Esophagus muscularis mucosa (tissue), 4 donors: ENCODE results near the gene KCNQ4. TPM values are rescaled to one million over a fixed set of nuclear protein-coding genes. Genes with fewer than 3 reads are reported as not detected.

Experiments
- DNase-seq: peaks from one replicate; pipeline ENCODE4 v3.0.0-alpha.2; 2017; ENCODE audit errors: extremely low spot score
- H3K27ac ChIP-seq, 4 donors: fragments of 200-600 bp; sonication (generic); replicated peaks in 1 of 4; 1 replicate in 3 of 4; 2 replicates in 1 of 4; pipeline ENCODE4 v1.5.1; 2016 to 2019; ENCODE audit warnings: mild to moderate bottlenecking in 1 of 4
- H3K27me3 ChIP-seq, 4 donors: fragments of 200-600 bp; sonication (generic); one replicate each; pipeline versions ENCODE4 v1.5.1 to v1.6.0; 2016 to 2019
- H3K36me3 ChIP-seq, 4 donors: fragments of 200-600 bp; sonication (generic); one replicate each; pipeline ENCODE4 v1.5.1; 2016 to 2019
- H3K4me1 ChIP-seq, 4 donors: fragments of 200-600 bp; sonication (generic); one replicate each; pipeline ENCODE4 v1.5.1; 2016 to 2019
- H3K4me3 ChIP-seq, 4 donors: fragments of 200-600 bp; sonication (generic); 1 replicate in 2 of 4; 2 replicates in 2 of 4; pipeline ENCODE4 v1.5.1; 2016 to 2019; ENCODE audit warnings: mild to moderate bottlenecking in 4 of 4, moderate library complexity in 1 of 4
- H3K9me3 ChIP-seq, 4 donors: fragments of 200-600 bp; sonication (generic); 1 replicate in 3 of 4; 2 replicates in 1 of 4; pipeline ENCODE4 v1.5.1; 2016 to 2019
- CTCF ChIP-seq, 3 experiments: fragments of 200-600 bp in 2 of 3; fragments of 450-650 bp in 1 of 3; sonication (generic) in 2 of 3; IDR thresholded peaks; one replicate each; pipeline ENCODE4 v1.5.1; 2017 to 2019; ENCODE audit warnings: antibody characterized with exemption in 3 of 3, mild to moderate bottlenecking in 2 of 3, moderate library complexity in 1 of 3
- EP300 ChIP-seq: sonication (generic); formaldehyde crosslinking; IDR thresholded peaks from one replicate; pipeline ENCODE4 v1.6.1; 2017; ENCODE audit warnings: antibody characterized with exemption
- POLR2A ChIP-seq: fragments of 450-650 bp; IDR thresholded peaks from one replicate; pipeline ENCODE4 v1.6.1; 2017; ENCODE audit warnings: antibody characterized with exemption, moderate library complexity, mild to moderate bottlenecking, low read depth
- POLR2AphosphoS5 ChIP-seq, 2 donors: sonication (generic); formaldehyde crosslinking; IDR thresholded peaks; one replicate each; pipeline ENCODE4 v1.6.1; 2017; ENCODE audit warnings: antibody characterized with exemption in 2 of 2
- WGBS: methylation state at CpG from one replicate; pipeline ENCODE4 v1.1.5; 2018; 5-methylcytosine and 5-hydroxymethylcytosine counted together
- intact Hi-C: fragments of 100-400 bp; cut with DNase I; formaldehyde crosslinking; loops from one replicate; pipeline ENCODE4 v1.15.1; 2023
- total RNA-seq, 4 donors: library from RNA; depleted of rRNA; stranded (reverse); fragments of >200 nt; gene quantifications; one replicate each; pipeline versions ENCODE4 v1.1.0 to v1.2.1, GENCODE V29; 2016

KCNQ4 gene
- total RNA-seq, 4 donors from 2014 or later = 9.3 to 22.0 (median 17.1) TPM

GRCh38 chr1:40803902-40804301 lies 20.3 kb downstream of the KCNQ4 start:
- no peaks in the 10 kb centered on the region for H3K36me3 ChIP-seq
- WGBS = 69% methylated on average over 2 of the region's 2 CpGs
- peaks cover 54 to 100% (median 97%) of the 10 kb centered on the region in 4 donors for H3K4me1 ChIP-seq
- no peak for DNase-seq
- H3K4me3 ChIP-seq = no peak overlapping the region
- H3K27ac ChIP-seq = peak overlapping the region; percentile 84 to 90 (median 88)
- H3K27me3 ChIP-seq = no peaks in the 10 kb centered on the region
- intact Hi-C loops = no loop called here
- no peaks in the 10 kb centered on the region for H3K9me3 ChIP-seq
- TF ChIP-seq POLR2A = no peak
- TF ChIP-seq CTCF (IDR thresholded peaks at IDR 0.05) = no peak
- no peak for TF ChIP-seq POLR2AphosphoS5 (IDR thresholded peaks at IDR 0.05)
- TF ChIP-seq EP300 = no peak

GRCh38 chr1:40806240-40806639 lies 22.7 kb downstream of the KCNQ4 start:
- no peak for TF ChIP-seq POLR2AphosphoS5 (IDR thresholded peaks at IDR 0.05)
- no peak for TF ChIP-seq EP300
- no peak for TF ChIP-seq POLR2A
- TF ChIP-seq CTCF (IDR thresholded peaks at IDR 0.05) = no peak
- 63% methylated on average over 3 of the region's 3 CpGs for WGBS
- peaks cover 40 to 81% (median 75%) of the 10 kb centered on the region in 4 donors for H3K4me1 ChIP-seq

GRCh38 chr1:40806731-40807695 lies 23.4 kb downstream of the KCNQ4 start:
- no peaks in the 10 kb centered on the region for H3K9me3 ChIP-seq
- H3K4me3 ChIP-seq = peak overlapping the region; percentile 6 to 27 (median 21)
- WGBS = 48% methylated on average over 9 of the region's 20 CpGs
- H3K4me1 ChIP-seq = peaks cover 33 to 73% (median 67%) of the 10 kb centered on the region in 4 donors
- peak overlapping the region; percentile 46 to 90 (median 68) for H3K27ac ChIP-seq
- H3K36me3 ChIP-seq = no peaks in the 10 kb centered on the region
- TF ChIP-seq EP300 = no peak
- peak in 1 of 3 experiments; percentile 20 for TF ChIP-seq CTCF (IDR thresholded peaks at IDR 0.05)
- TF ChIP-seq POLR2AphosphoS5 (IDR thresholded peaks at IDR 0.05) = peak in 1 of 2 donors; percentile 55
- H3K27me3 ChIP-seq = no peaks in the 10 kb centered on the region
- DNase-seq = no peak
- intact Hi-C loops = no loop called here

More at GRCh38 chr1:40806240-40806639, 22.7 kb downstream of the KCNQ4 start:
- no peak for DNase-seq
- Histone ChIP-seq H3K9me3 (no peaks in the 10 kb centered on the region), H3K27ac (peak overlapping the region; percentile 46 to 90 (median 68)), H3K4me3 (no peak overlapping the region), H3K27me3 (no peaks in the 10 kb centered on the region), H3K36me3 (no peaks in the 10 kb centered on the region)
- intact Hi-C loops = no loop called here

DNA sequence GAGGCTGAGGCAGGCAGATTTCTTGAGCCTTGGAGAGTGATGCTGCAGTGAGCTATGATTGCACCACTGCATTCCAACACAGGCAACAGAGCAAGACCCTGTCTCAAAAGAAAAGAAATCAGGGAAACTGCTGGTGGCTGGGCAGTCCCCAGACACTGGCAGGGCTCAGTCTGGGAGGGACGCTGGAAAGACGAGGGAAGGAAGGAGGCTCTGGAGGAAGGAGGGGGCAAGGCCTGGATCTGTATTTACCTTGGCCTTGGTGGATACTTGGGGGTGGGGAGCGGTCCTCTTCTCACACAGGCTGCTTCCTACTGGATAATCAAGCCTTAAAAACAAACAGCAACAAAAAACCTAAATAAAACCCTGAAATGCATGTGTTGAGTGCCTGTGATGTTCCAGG lies 24.4 kb downstream of the KCNQ4 start:
- TF ChIP-seq POLR2AphosphoS5 (IDR thresholded peaks at IDR 0.05) = no peak
- TF ChIP-seq CTCF (IDR thresholded peaks at IDR 0.05) = no peak
- no peak for TF ChIP-seq POLR2A
- no peak for TF ChIP-seq EP300
- H3K4me1 ChIP-seq = peaks cover 31 to 64% (median 57%) of the 10 kb centered on the region in 4 donors
- no peaks in the 10 kb centered on the region for H3K9me3 ChIP-seq
- whole genome bisulfite sequencing = 51% methylated on average over 3 of the region's 3 CpGs
- H3K27ac ChIP-seq = peak overlapping the region in 3 of 4 donors; percentile 58 to 90 (median 78)
- no peaks in the 10 kb centered on the region for H3K27me3 ChIP-seq
- no peak overlapping the region for H3K4me3 ChIP-seq
- intact Hi-C loops = no loop called here
- no peak for DNase-seq
- H3K36me3 ChIP-seq = no peaks in the 10 kb centered on the region
